GM12874 (cell line): ENCODE data around the gene NPEPL1.

Source experiments
- CTCF ChIP-seq: IDR thresholded peaks from 2 replicates; pipeline ENCODE4 v1.5.1; 2011; ENCODE audit warnings: low read depth, mild to moderate bottlenecking, control low read depth, low read length, moderate library complexity; ENCODE audit not compliant: insufficient read depth

The NPEPL1 gene

GRCh38 chr20:58668901-58669286 is 23.7 kb upstream of the NPEPL1 start:
- no peak for TF ChIP-seq CTCF

- TF ChIP-seq CTCF, result no peak
Observed at GRCh38 chr20:58669287-58670006, 23.2 kb upstream of the NPEPL1 start.

- TF ChIP-seq CTCF, result no peak
Observed at GRCh38 chr20:58670102-58670501, 22.5 kb upstream of the NPEPL1 start.

- TF ChIP-seq CTCF, result no peak
Observed at GRCh38 chr20:58670659-58671058, 21.9 kb upstream of the NPEPL1 start.

GRCh38 chr20:58673119-58673518 is 19.5 kb upstream of the NPEPL1 start:
- TF ChIP-seq CTCF, result no peak

- no peak for TF ChIP-seq CTCF
Observed at GRCh38 chr20:58675146-58675584, 17.4 kb upstream of the NPEPL1 start.

GRCh38 chr20:58675641-58676040 is 17.0 kb upstream of the NPEPL1 start:
- TF ChIP-seq CTCF, result no peak
